GM18508 (cell line): Measurements from ENCODE around the gene HDAC9.

Source experiments
- ATAC-seq: cut with Tn5 transposase; IDR thresholded peaks from one replicate; pipeline ENCODE4 v1.9.1; 2021; ENCODE audit warnings: moderate number of reproducible peaks; ENCODE audit not compliant: insufficient read depth, unreplicated experiment

The HDAC9 gene

GRCh38 chr7:18495412-18496340 is at the start of gene HDAC9:
TSS of gene HDAC9 (plus strand) at chr7:18495749. CDS start at chr7:18496303, 554 bp downstream.
- peak; percentile 83 for ATAC-seq

DNA sequence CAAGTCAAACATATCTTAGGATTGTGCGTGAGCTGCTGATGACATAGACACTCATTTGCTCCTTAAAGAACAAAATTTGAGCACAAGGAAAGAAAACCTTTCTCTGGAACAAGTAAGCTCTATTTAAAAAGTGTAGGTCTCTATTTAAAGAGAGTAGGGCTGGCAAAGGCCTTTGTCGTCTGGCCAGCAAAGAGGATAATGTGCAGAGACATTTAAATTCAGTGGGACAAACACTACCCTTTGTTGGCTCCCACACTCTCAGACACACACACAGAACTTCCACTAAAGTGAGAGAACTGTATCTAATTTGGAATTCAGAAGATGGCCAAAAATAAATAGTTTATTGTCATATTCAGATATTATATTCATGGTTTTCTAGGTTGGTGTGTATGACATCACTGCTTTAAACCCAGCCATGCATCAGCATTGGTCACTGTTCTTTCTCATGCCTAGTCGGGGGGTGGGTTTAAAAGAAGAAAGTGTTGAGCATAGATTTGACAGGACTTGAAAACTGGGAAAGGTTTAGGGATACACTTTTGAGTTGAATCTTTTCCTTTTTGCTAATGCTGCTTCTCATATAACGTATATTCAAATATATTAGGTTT is 49.5 kb upstream of the HDAC9 start:
- no peak for ATAC-seq

GRCh38 chr7:18450019-18450418 is 45.5 kb upstream of the HDAC9 start:
- ATAC-seq = no peak

GRCh38 chr7:18455606-18456005 is 39.9 kb upstream of the HDAC9 start:
- ATAC-seq = no peak

GRCh38 chr7:18457832-18458231 is 37.7 kb upstream of the HDAC9 start:
- no peak for ATAC-seq

GRCh38 chr7:18458830-18459229 is 36.7 kb upstream of the HDAC9 start:
- no peak for ATAC-seq

DNA sequence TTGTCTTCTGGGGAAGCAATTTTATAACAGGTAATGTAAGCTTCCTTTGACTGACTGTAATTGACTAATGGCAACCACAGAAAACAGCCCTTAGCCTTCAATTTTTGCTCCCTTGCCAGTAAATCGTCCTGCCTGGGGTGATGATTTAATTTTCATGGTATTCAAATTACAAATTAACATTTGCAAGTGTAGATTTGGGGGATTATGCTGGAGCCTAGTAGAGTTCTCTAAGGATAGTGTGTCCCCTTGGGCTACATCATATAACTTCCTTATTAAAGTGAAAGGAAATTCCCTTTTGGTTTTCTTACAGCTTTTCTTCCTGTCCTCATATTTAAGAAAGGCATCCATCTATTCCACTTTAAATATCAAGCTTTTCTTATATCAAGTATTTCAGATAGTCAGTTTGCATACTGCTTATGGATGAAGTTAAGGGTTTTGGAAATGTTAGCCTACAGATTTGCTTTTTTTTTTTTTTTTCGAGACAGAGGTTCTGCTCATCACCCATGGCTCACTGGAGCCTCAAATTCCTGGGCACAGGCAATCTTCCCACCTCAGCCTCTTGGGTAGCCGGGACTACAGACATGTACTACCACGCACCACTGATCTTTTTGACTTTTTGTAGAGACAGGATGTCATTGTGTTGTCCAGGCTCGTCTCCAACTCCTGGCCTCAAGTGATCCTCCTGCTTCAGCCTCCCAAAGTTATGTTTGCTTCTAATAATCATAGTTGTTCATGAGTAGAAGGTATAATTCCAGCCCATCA is 35.9 kb upstream of the HDAC9 start:
- ATAC-seq = no peak

DNA sequence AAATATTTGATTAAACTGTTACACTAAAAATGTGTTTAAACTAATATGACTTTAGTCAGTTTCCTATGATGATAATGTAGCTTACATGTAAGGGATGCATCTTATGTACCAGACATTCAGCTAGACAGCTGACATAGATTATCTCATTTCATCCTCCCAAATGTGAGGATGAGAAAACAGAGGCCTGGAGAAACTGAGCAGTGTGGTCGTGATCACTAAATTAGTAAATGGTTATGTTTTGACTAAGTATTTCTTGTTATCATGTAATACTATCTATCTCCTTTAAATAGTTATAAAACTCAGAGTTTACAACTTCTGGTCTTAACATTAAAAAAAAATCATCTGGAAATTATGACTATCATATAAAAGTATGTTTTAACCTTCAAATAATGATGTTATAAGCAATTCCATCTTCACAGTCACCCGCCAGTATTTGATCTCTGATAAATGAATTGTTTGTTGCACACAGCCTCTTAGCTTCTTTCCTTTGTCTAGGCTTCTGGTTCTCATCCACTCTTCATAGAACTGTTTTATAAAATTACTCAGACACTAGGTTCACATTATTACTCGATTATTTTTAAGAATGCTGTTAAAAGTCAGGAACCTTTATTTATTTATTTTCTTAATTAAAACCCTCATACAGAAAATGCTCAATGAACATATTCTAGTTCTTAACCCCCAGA is 33.6 kb upstream of the HDAC9 start:
- ATAC-seq = no peak

GRCh38 chr7:18464830-18465229 is 30.7 kb upstream of the HDAC9 start:
- no peak for ATAC-seq

- ATAC-seq = no peak
Measured at GRCh38 chr7:18467011-18467410, 28.5 kb upstream of the HDAC9 start.

DNA sequence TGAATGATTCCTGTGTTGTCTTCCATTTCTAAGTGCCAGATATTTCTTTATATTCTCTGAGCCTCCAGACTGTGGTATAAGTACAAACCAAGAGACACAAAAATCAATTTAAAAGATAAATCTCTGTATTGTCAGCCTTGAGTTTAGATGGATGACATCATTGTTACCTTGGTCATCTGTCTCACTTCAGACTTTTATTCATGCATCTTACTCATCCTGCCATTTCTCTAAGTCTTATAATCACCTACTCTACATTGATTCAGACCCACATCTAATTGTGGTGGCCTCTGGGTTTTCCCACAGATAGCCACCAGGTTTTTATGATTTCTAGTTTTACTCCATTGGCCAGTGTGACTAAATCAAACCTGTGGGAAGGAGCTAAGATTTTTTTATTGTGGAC is 26.8 kb upstream of the HDAC9 start:
- no peak for ATAC-seq

DNA sequence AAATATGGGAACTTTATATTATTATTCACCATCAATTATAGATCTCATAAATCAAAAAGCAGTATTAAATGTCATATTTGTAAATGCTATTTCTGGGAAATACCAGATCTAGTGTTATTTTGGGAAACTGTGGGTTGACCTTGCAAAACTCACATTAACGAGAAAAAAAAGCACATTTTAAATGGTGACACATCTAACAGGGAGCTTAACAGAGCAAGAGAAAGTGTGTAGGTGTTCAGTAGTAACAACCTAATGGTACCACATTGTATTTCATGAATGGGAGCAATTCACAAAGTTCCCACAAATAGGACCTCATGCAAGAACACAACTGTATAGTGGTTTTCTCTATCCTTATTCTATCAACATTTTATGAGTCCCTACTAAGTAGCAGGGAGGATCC is 26.2 kb upstream of the HDAC9 start:
- ATAC-seq = no peak

DNA sequence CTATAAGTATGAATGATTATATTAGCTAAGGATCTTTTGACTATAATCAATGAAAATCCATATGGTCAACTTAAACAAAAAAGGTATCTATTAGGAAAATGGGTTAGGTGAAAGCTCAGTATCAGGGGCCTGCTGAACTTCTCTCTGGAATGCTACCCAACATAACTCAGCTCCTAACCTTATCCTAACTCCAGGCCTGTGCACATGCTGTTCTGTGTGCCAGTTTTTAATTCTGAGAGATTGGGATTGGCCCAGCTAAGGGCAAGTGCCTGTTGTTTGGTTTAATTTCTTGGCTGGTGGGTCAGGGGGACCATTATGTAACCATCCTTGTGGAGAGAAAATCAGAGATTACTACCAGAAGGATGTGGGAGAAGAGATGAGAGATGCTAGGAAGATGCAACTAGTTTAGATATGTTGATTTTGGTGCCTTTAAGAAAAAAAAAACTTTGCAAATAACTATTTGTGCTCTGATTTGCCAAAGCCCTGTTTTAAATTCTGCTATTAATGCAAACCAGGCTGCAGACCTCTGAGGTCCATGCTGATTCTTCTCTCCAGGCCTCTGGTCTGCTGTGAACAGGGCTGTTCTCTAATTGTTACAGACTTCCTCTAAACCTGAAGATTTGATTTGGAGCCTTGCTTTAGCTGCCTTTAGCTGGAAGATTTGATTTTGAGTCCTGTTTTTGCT is 23.9 kb upstream of the HDAC9 start:
- no peak for ATAC-seq

DNA sequence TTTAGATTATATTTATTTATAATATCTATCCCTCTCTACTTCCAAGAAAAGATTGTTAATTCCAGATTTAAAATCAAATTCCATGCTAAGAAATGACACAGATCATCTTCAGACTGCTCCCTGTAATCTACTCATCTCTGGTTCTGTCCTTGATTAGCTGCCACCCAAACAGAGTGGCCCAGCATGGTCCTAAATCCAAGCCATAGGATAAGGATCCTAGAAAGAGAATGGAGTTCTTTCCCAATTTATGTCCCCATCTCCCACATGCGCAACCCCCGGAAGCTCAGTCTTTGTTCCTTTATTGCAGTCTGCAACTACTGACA is 23.4 kb upstream of the HDAC9 start:
- ATAC-seq = no peak

GRCh38 chr7:18473119-18473518 is 22.4 kb upstream of the HDAC9 start:
- no peak for ATAC-seq

- ATAC-seq = no peak
Measured at GRCh38 chr7:18474944-18475343, 20.6 kb upstream of the HDAC9 start.

DNA sequence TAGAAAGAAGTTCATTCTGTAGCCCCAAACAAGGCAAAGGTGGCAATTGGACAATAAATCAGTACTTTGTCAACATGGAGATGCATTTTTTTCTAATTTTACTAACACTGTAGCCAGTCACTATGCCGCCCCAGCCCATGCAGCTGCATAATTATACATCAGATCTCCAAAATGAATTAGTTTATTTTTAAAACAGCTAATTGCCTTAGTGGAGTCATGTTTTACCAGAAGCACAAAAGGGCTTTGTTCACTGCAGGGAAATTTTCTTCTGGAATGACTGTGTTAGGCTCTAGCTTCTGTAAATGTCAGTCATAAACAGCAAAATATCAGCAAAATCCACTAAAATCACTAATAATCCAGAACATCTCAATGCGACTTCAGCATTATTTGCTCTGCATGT is 20.1 kb upstream of the HDAC9 start:
- no peak for ATAC-seq

DNA sequence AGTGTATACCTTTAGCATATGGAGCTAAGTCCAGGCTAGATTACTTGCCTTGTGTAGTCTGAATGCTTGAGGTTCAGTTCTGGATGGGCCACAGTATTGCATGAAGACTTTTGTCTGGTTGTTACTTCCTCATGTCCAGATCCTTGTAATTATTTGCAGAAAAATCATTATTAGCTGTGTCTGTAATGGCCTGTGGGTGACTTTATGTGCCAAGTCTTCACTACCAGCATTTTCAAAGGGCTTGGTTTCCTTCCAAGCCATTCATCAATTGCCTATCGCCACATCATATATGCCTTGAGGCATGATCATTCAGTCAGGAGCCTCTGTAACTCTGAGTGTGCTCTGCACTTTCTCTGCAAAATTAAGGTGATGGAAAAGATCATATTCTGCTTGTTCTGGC is 13.8 kb upstream of the HDAC9 start:
- no peak for ATAC-seq

DNA sequence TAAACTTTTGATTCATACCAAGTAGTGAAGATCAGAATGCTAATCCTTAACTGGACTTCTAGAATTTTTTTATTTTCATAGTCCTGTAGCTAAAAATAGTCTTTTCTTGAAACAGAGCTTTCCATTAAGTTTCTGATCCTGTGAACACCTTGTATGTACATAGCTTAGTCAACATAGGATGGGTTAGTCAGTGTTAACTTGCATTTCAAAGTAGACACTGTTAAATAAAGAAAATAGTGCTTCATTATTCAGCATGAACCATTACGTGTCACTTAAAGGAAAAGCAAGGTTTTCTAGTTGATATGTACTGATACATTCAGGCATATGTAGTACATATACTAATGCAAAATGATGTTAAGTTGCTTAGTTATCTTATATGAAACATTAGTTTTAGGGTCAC is 7.5 kb upstream of the HDAC9 start:
- no peak for ATAC-seq

DNA sequence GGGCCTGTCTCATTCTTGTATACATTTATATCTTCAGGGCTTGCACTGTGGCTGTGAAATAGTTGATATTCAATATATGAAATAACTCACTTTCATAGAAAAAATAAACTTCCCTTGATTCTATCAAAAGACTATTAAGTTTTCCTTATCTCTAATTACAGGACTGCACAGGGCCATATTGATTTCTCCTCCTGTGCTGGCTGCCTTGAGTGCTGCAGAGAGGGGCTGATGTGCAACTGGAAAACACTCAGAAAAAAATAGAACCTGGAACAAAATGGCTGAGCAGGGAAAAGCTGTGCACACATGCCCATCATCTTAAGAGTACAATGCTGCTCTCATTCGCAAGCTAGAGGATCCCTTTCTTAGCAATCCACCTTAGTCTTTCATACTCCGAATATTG is 5.9 kb upstream of the HDAC9 start:
- ATAC-seq = no peak
